GM23248 (cell line): Measurements from ENCODE around the gene DUOXA1. TPM values are rescaled to one million over a fixed set of nuclear protein-coding genes. Genes with fewer than 3 reads are reported as not detected.
A peak's percentile ranks its signal among the peaks of the same experiment; 100 is the strongest.

Source experiments
- DNase-seq: peaks from one replicate; pipeline ENCODE4 v3.0.0-alpha.2; 2015
- H2AFZ ChIP-seq: fragments of 200-600 bp; sonication (generic); 2 replicates; pipeline ENCODE4 v1.6.1; 2016; ENCODE audit warnings: antibody characterized with exemption
- H3F3A ChIP-seq: fragments of 200-600 bp; sonication (generic); 2 replicates; pipeline ENCODE4 v1.6.1; 2016; ENCODE audit warnings: mild to moderate bottlenecking, antibody characterized with exemption, mixed run types; ENCODE audit not compliant: insufficient read depth
- H3K27ac ChIP-seq: fragments of 200-600 bp; sonication (generic); 2 replicates; pipeline ENCODE4 v1.5.1; 2016; ENCODE audit warnings: mild to moderate bottlenecking
- H3K27me3 ChIP-seq: fragments of 200-600 bp; sonication (generic); replicated peaks from 2 replicates; pipeline ENCODE4 v1.6.1; 2016; ENCODE audit warnings: mild to moderate bottlenecking; ENCODE audit not compliant: insufficient read depth
- H3K36me3 ChIP-seq: fragments of 200-600 bp; sonication (generic); 2 replicates; pipeline ENCODE4 v1.6.1; 2016; ENCODE audit warnings: low read depth, mild to moderate bottlenecking
- H3K4me1 ChIP-seq: fragments of 200-600 bp; sonication (generic); 2 replicates; pipeline ENCODE4 v1.6.1; 2016; ENCODE audit warnings: mild to moderate bottlenecking; ENCODE audit not compliant: insufficient read depth
- H3K4me2 ChIP-seq: fragments of 200-600 bp; sonication (generic); one replicate; pipeline ENCODE4 v1.6.1; 2016; ENCODE audit warnings: mild to moderate bottlenecking; ENCODE audit not compliant: unreplicated experiment
- H3K4me3 ChIP-seq: fragments of 200-600 bp; sonication (generic); 2 replicates; pipeline ENCODE4 v1.5.1; 2016; ENCODE audit warnings: mild to moderate bottlenecking
- H3K79me2 ChIP-seq: fragments of 200-600 bp; sonication (generic); 2 replicates; pipeline ENCODE4 v1.6.1; 2016; ENCODE audit warnings: mild to moderate bottlenecking; ENCODE audit not compliant: insufficient read depth
- H3K9ac ChIP-seq: fragments of 200-600 bp; sonication (generic); 2 replicates; pipeline ENCODE4 v1.6.1; 2016; ENCODE audit warnings: mild to moderate bottlenecking
- H3K9me2 ChIP-seq: fragments of 200-600 bp; sonication (generic); 2 replicates; pipeline ENCODE4 v1.6.1; 2016; ENCODE audit warnings: mixed run types, mild to moderate bottlenecking, moderate library complexity; ENCODE audit not compliant: insufficient read depth
- H3K9me3 ChIP-seq: fragments of 200-600 bp; sonication (generic); one replicate; pipeline ENCODE4 v1.6.1; 2017; ENCODE audit warnings: low read depth
- H4K20me1 ChIP-seq: fragments of 200-600 bp; sonication (generic); 2 replicates; pipeline ENCODE4 v1.6.0; 2016; ENCODE audit not compliant: insufficient read depth
- EZH2 ChIP-seq: fragments of 200-600 bp; sonication (generic); IDR thresholded peaks from 2 replicates; pipeline ENCODE4 v1.6.1; 2018; ENCODE audit warnings: antibody characterized with exemption, mild to moderate bottlenecking; ENCODE audit not compliant: insufficient read depth, poor library complexity, severe bottlenecking
- EZH2phosphoT487 ChIP-seq: fragments of 200-600 bp; sonication (generic); IDR thresholded peaks from 2 replicates; pipeline ENCODE4 v1.6.1; 2018; ENCODE audit warnings: antibody characterized with exemption, moderate library complexity, mild to moderate bottlenecking, low read depth; ENCODE audit not compliant: insufficient read depth
- WGBS, 2 experiments: methylation state at CpG; one replicate each; pipeline ENCODE4 v1.1.6; 2015 to 2017; ENCODE audit warnings: low lambda C conversion rate in 2 of 2, low coverage in 1 of 2; ENCODE audit errors: missing lambda C conversion rate in 2 of 2; 5-methylcytosine and 5-hydroxymethylcytosine counted together
- in situ Hi-C: fragments of 300-500 bp; cut with MboI; formaldehyde crosslinking; loops from 2 replicates; pipeline ENCODE4 v1.15.0; 2020
- polyA plus RNA-seq: library from polyadenylated mRNA; unstranded; fragments of >200 nt; fragmentation: Nextera tagmentation; extraction: Ambion mirVana; gene quantifications from 2 replicates; pipeline ENCODE4 v1.2.1, GENCODE V29; 2016
- total RNA-seq: library from RNA; depleted of rRNA; stranded (reverse); fragments of >200 nt; shearing (Covaris generic); gene quantifications from 2 replicates; pipeline ENCODE4 v1.2.3, GENCODE V29; 2014

The DUOXA1 gene
- total and polyA plus RNA-seq, 2 experiments from 2014 or later = 0.61 to 2.4 TPM

DNA sequence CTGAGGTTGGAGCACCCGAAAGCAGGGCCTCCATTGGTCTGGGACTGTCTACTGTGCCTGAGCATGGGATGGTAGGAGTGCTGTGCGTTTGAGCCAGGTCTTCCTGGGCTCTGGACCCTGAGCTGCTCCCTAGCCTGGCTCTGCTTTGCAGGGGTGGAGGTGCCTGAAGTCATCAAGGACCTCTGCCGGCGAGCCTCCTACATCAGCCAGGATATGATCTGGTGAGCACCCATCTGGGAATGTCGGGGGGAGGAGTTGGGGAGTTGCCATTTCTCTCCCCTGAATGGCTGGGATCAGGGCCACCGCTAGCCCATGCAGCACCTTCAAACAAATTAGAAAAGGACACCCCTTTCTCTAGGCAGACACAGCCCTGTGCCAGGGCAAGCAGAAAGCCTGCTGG, 20.8 kb upstream of the DUOXA1 start:
- Histone ChIP-seq H3K4me3 (no peak overlapping the region), H3K36me3 (no peaks in the 10 kb centered on the region), H4K20me1 (no peaks in the 10 kb centered on the region), H3K27me3 (no peaks in the 10 kb centered on the region), H2AFZ (no peak overlapping the region), H3K27ac (no peak overlapping the region), H3K9me2 (no peaks in the 10 kb centered on the region), H3K9me3 (no peaks in the 10 kb centered on the region), H3F3A (no peaks in the 10 kb centered on the region), H3K79me2 (no peaks in the 10 kb centered on the region), H3K9ac (no peak overlapping the region), H3K4me2 (no peak overlapping the region), H3K4me1 (peaks cover 23% of the 10 kb centered on the region)
- peak; percentile 40 for DNase-seq
- in situ Hi-C loops = no loop called here
- WGBS, 2 experiments = 42 to 47% methylated on average over 6 of the region's 6 CpGs
- no peak for TF ChIP-seq EZH2
- no peak for TF ChIP-seq EZH2phosphoT487

DNA sequence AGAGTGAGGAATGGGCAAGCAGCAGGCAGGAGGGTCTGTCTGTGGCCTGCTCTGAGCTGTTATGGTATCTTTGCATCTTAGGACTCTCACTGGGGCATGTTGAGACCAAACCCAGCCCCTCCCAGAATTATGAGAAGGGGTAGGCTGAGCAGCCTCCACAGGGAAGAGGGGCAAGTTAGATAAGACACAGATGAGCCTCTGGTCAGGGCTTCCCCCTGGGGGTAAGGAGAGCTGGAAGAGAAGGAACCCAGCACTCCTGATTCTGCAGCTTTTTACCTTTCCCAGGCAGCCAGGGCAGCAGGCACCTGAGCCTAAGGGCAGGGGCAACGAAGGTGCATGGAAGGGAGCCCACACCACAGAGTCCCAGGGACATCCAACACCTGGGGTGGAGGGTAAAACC, 19.4 kb upstream of the DUOXA1 start:
- WGBS, 2 experiments = 96 to 100% methylated on average over 1 of the region's 1 CpG
- TF ChIP-seq EZH2phosphoT487 (no peak), EZH2 (no peak)
- Histone ChIP-seq H3K4me1 (peaks cover 23% of the 10 kb centered on the region), H3K27me3 (no peaks in the 10 kb centered on the region), H3K9me2 (no peaks in the 10 kb centered on the region), H2AFZ (no peak overlapping the region), H3K9ac (no peak overlapping the region), H3F3A (no peaks in the 10 kb centered on the region), H3K27ac (no peak overlapping the region), H3K36me3 (no peaks in the 10 kb centered on the region), H3K9me3 (no peaks in the 10 kb centered on the region), H4K20me1 (no peaks in the 10 kb centered on the region), H3K4me2 (no peak overlapping the region), H3K4me3 (no peak overlapping the region), H3K79me2 (no peaks in the 10 kb centered on the region)
- in situ Hi-C loops = no loop called here
- no peak for DNase-seq

- no peaks in the 10 kb centered on the region for H3K27me3 ChIP-seq
- H2AFZ ChIP-seq = no peak overlapping the region
- DNase-seq = peak; percentile 28
- H3K4me1 ChIP-seq = peaks cover 23% of the 10 kb centered on the region
- H3K9ac ChIP-seq = no peak overlapping the region
- no peaks in the 10 kb centered on the region for H3K9me3 ChIP-seq
- H3K36me3 ChIP-seq = no peaks in the 10 kb centered on the region
- 87 to 88% methylated on average over 11 of the region's 12 CpGs for WGBS, 2 experiments
- H3K27ac ChIP-seq = no peak overlapping the region
- no peaks in the 10 kb centered on the region for H3K9me2 ChIP-seq
- H3K4me2 ChIP-seq = no peak overlapping the region
- H3K79me2 ChIP-seq = no peaks in the 10 kb centered on the region
- in situ Hi-C loops = no loop called here
- no peak overlapping the region for H3K4me3 ChIP-seq
- H4K20me1 ChIP-seq = no peaks in the 10 kb centered on the region
- H3F3A ChIP-seq = no peaks in the 10 kb centered on the region
- TF ChIP-seq EZH2phosphoT487 (no peak), EZH2 (no peak)
These were observed 18.7 kb upstream of the DUOXA1 start for GRCh38 chr15:45148076-45149059.

- Histone ChIP-seq H2AFZ (no peak overlapping the region), H3K79me2 (no peaks in the 10 kb centered on the region), H3K9ac (no peak overlapping the region), H3K4me1 (peaks cover 23% of the 10 kb centered on the region), H3K9me3 (no peaks in the 10 kb centered on the region), H3K27me3 (no peaks in the 10 kb centered on the region), H4K20me1 (no peaks in the 10 kb centered on the region), H3K4me3 (no peak overlapping the region), H3K9me2 (no peaks in the 10 kb centered on the region), H3F3A (no peaks in the 10 kb centered on the region), H3K27ac (no peak overlapping the region), H3K4me2 (no peak overlapping the region), H3K36me3 (no peaks in the 10 kb centered on the region)
- in situ Hi-C loops = no loop called here
- no peak for DNase-seq
- TF ChIP-seq EZH2 (no peak), EZH2phosphoT487 (no peak)
- 85 to 87% methylated on average over 6 to 7 of the region's 7 CpGs for WGBS, 2 experiments
These were observed 17.9 kb upstream of the DUOXA1 start for GRCh38 chr15:45147606-45148005.
